HepG2 (cell line): ENCODE data around the gene TPCN2. TPM values are rescaled to one million over a fixed set of nuclear protein-coding genes. Genes with fewer than 3 reads are reported as not detected.

ENCODE experiments used
- ATAC-seq: fragments of 200-7000 bp; cut with Tn5 transposase; 3 replicates; pipeline ENCODE4 v1.9.1; 2020; ENCODE audit warnings: mild to moderate bottlenecking, moderate library complexity
- BruUV-seq: library from RNA; stranded (reverse); fragments of 400-500 nt; replicated peaks from 2 replicates; lab custom pipeline; 2021; lab: Mats Ljungman, UMichigan
- CTCF ChIA-PET: fragments of 300-600 bp; formaldehyde crosslinking; extraction: SDS; loops from one replicate; lab custom pipeline; 2021; ENCODE audit warnings: low total read pairs, inconsistent platforms, low intra/inter-chr PET ratio; lab: Yijun Ruan, JAX
- POLR2A ChIA-PET: fragments of 350-600 bp; sonication (Branson Sonifier 250); formaldehyde crosslinking; loops from one replicate; lab custom pipeline; 2020; ENCODE audit warnings: antibody characterized with exemption, inconsistent platforms; lab: Yijun Ruan, JAX
- DNase-seq: peaks from one replicate; pipeline ENCODE4 v3.0.0-alpha.2; 2015; ENCODE audit warnings: low spot score
- FAIRE-seq: peaks from 3 replicates; lab custom pipeline; 2011; peaks lifted over from hg19 to GRCh38; lab: Jason Lieb, UNC
- H2AFZ ChIP-seq: one replicate; pipeline ENCODE4 v1.6.1; 2011; ENCODE audit warnings: low read length, inconsistent platforms
- H3K27ac ChIP-seq: fragments of 300-600 bp; 3 replicates; pipeline ENCODE4 v1.8.0; 2011; ENCODE audit warnings: mixed run types, mild to moderate bottlenecking, mixed read lengths, low read length, inconsistent platforms; ENCODE audit not compliant: insufficient read depth; ENCODE audit errors: extremely low read length
- H3K27me3 ChIP-seq, 2 experiments: fragments of 200-600 bp in 1 of 2; 2 replicates in 1 of 2; 3 replicates in 1 of 2; pipeline versions ENCODE4 v1.6.0 to v1.8.0; 2011; ENCODE audit warnings: low read length in 2 of 2, mild to moderate bottlenecking in 2 of 2, moderate library complexity in 2 of 2, inconsistent platforms in 1 of 2; ENCODE audit not compliant: insufficient read depth in 2 of 2, control insufficient read depth in 1 of 2
- H3K36me3 ChIP-seq, 2 experiments: fragments of 200-600 bp in 1 of 2; replicated peaks in 1 of 2; 2 replicates in 1 of 2; 3 replicates in 1 of 2; pipeline versions ENCODE4 v1.5.1 to v1.8.0; 2011; ENCODE audit warnings: low read length in 2 of 2, inconsistent platforms in 1 of 2; ENCODE audit not compliant: insufficient read depth in 2 of 2, control insufficient read depth in 1 of 2
- H3K4me1 ChIP-seq: 2 replicates; pipeline ENCODE4 v1.5.1; 2012; ENCODE audit warnings: low read length, inconsistent platforms; ENCODE audit not compliant: insufficient read depth
- H3K4me2 ChIP-seq: 2 replicates; pipeline ENCODE4 v1.6.0; 2011; ENCODE audit warnings: low read depth, low read length, inconsistent platforms
- H3K4me3 ChIP-seq, 3 experiments: fragments of 200-600 bp in 1 of 3; sonication (generic), shearing (Covaris generic) in 1 of 3; replicated peaks in 1 of 3; 2 replicates each; pipeline ENCODE4 v1.5.1; 2011 to 2016; ENCODE audit warnings: low read length in 3 of 3, inconsistent platforms in 2 of 3, low read depth in 2 of 3, mild to moderate bottlenecking in 2 of 3, control low read depth in 1 of 3, mixed read lengths in 1 of 3; ENCODE audit not compliant: insufficient read depth in 1 of 3
- H3K79me2 ChIP-seq: one replicate; pipeline ENCODE4 v1.6.1; 2011; ENCODE audit warnings: low read length, inconsistent platforms; ENCODE audit not compliant: insufficient read depth
- H3K9ac ChIP-seq: 2 replicates; pipeline ENCODE4 v1.6.0; 2011; ENCODE audit warnings: mild to moderate bottlenecking, low read depth, low read length, inconsistent platforms; ENCODE audit not compliant: insufficient read depth
- H3K9me3 ChIP-seq: 2 replicates; pipeline ENCODE4 v1.5.1; 2012; ENCODE audit warnings: mild to moderate bottlenecking, low read length
- H4K20me1 ChIP-seq: 2 replicates; pipeline ENCODE4 v1.6.0; 2011; ENCODE audit warnings: inconsistent platforms, mild to moderate bottlenecking, low read length, moderate library complexity; ENCODE audit not compliant: insufficient read depth
- ARNT ChIP-seq: fragments of 450-650 bp; IDR thresholded peaks from 2 replicates; pipeline ENCODE4 v1.6.1; 2017
- CREB1 ChIP-seq, 2 experiments: fragments of 450-650 bp in 1 of 2; IDR thresholded peaks; 2 replicates each; pipeline ENCODE4 v1.6.1; 2016 to 2017; ENCODE audit warnings: control low read depth in 1 of 2, mild to moderate bottlenecking in 1 of 2, missing compliant biosample characterization in 1 of 2, missing genetic modification characterization in 1 of 2
- ELF3 ChIP-seq: IDR thresholded peaks from 2 replicates; pipeline ENCODE4 v1.6.1; 2016; ENCODE audit warnings: missing genetic modification reagents, missing compliant biosample characterization
- ZNF558 ChIP-seq: sonication (generic); formaldehyde crosslinking; IDR thresholded peaks from 2 replicates; pipeline ENCODE4 v1.9.0; 2022; ENCODE audit warnings: mild to moderate bottlenecking, missing genetic modification reagents, borderline replicate concordance
- whole genome bisulfite sequencing: methylation state at CpG from one replicate; pipeline ENCODE4 v1.1.6; 2017; ENCODE audit warnings: low lambda C conversion rate; 5-methylcytosine and 5-hydroxymethylcytosine counted together
- in situ Hi-C: cut with HindIII; loops from 2 replicates; pipeline ENCODE4 v1.10.0; 2017; ENCODE audit warnings: low pct_unique_long_range_greater_than_20kb; ENCODE audit not compliant: extremely low pct_ligation_motif_present
- intact Hi-C: fragments of 100-400 bp; cut with micrococcal nuclease; formaldehyde crosslinking; loops from one replicate; pipeline ENCODE4 v1.10.0; 2022; ENCODE audit not compliant: unreplicated experiment
- polyA plus RNA-seq, 8 experiments: library from polyadenylated mRNA; depleted of rRNA in 3 of 8; stranded (reverse) in 7 of 8; unstranded in 1 of 8; fragments of >200 nt; fragmentation: Illumina TruSeq in 4 of 8; extraction: Trizol in 4 of 8; gene quantifications; 2 replicates each; pipeline versions ENCODE4 v1.2.1 to v1.2.3, GENCODE V29; 2011 to 2016; ENCODE audit warnings: low read depth in 4 of 8, missing spikeins in 1 of 8, mixed read lengths in 1 of 8; ENCODE audit not compliant: insufficient read depth in 1 of 8
- total RNA-seq, 5 experiments: library from RNA; depleted of rRNA; stranded (reverse); fragments of >200 nt; fragmentation: Illumina TruSeq; extraction: Trizol; gene quantifications; 2 replicates each; pipeline ENCODE4 v1.2.3, GENCODE V29; 2016; ENCODE audit warnings: low read depth in 1 of 5
- TF ChIP-seq, protein P1 (sequence below): IDR thresholded peaks from 2 replicates; pipeline ENCODE4 v1.6.1; 2016; ENCODE audit warnings: missing genetic modification reagents, missing compliant biosample characterization

Gene TPCN2
- total and polyA plus RNA-seq, 2 of the 13 experiments (the other 11 are each of a cell fraction or from before 2014, with no cell fraction given), result 5.6 to 5.9 TPM

DNA sequence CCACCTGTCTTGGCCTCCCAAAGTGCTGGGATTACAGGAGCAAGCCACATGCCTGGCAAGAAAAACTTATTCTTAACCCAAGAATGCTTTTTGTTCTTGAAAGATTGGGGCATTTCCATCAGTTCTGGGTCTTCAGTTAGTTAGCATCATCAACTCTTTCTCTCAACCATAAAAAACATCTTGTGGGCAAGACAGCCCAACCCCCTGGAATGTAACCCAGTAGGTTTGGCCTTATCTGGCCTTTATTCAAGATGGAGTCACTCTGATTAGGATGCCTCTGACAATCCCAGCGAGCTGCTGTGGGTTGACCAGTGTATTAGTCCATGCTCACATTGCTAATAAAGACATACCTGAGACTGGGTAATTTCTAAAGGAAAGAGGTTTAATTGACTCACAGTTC lies 9.2 kb upstream of the TPCN2 start:
- no peaks in the 10 kb centered on the region for H3K36me3 ChIP-seq
- intact Hi-C loops (no loop called here), in situ Hi-C loops (no loop called here)
- DNase-seq (no peak), FAIRE-seq (no peak), ATAC-seq (no peak)
- H3K27ac ChIP-seq, result no peak overlapping the region
- 73% methylated on average over 1 of the region's 1 CpG for WGBS
- H3K4me1 ChIP-seq, result peaks cover 2% of the 10 kb centered on the region; the same call in 1 of the 2 replicates
- BruUV-seq, result no TSS peak
- ChIA-PET CTCF (no interaction called here), POLR2A (no interaction called here)
- no peak overlapping the region for H3K4me2 ChIP-seq
- no peak overlapping the region for H3K4me3 ChIP-seq
- peaks cover 1 to 8% of the 10 kb centered on the region in 2 experiments; a peak in 1 of 5 replicates for H3K27me3 ChIP-seq
- no peaks in the 10 kb centered on the region for H4K20me1 ChIP-seq
- no peak overlapping the region for H3K9ac ChIP-seq
- TF ChIP-seq, protein P1, sequence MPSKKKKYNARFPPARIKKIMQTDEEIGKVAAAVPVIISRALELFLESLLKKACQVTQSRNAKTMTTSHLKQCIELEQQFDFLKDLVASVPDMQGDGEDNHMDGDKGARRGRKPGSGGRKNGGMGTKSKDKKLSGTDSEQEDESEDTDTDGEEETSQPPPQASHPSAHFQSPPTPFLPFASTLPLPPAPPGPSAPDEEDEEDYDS (CRISPR knock-in tag), result no peak
- TF ChIP-seq ELF3 (CRISPR knock-in tag), result no peak
- TF ChIP-seq ARNT, result no peak
- no peaks in the 10 kb centered on the region for H3K79me2 ChIP-seq
- no peaks in the 10 kb centered on the region for H3K9me3 ChIP-seq
- no peak overlapping the region for H2AFZ ChIP-seq

DNA sequence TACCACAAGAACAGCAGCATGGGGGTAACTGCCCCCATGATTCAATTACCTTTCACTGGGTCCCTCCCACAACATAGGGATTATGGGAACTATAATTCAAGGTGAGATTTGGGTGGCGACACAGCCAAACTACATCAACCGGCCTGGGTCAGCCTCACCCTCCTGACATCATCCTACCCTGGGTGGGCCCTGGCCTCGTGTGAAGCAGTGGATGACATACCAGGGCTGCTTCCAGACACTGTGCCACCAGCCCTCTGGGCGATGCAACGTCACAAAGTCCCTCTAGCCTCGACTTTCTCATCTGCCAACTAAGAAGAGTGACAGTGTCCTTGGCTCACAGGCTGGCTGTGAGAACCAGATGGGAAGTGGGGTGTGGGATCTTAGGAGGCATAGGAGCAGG lies 8.7 kb upstream of the TPCN2 start:
- BruUV-seq, result no TSS peak
- Histone ChIP-seq H3K4me2 (no peak overlapping the region), H3K27ac (no peak overlapping the region), H3K79me2 (no peaks in the 10 kb centered on the region), H4K20me1 (no peaks in the 10 kb centered on the region), H3K4me1 (peaks cover 7% of the 10 kb centered on the region; the same call in 1 of the 2 replicates), H3K9me3 (no peaks in the 10 kb centered on the region), H3K9ac (no peak overlapping the region), H3K4me3 (no peak overlapping the region), H3K36me3 (no peaks in the 10 kb centered on the region), H3K27me3 (peaks cover 1 to 7% of the 10 kb centered on the region in 2 experiments; a peak in 1 of 5 replicates), H2AFZ (no peak overlapping the region)
- intact Hi-C loops (no loop called here), in situ Hi-C loops (no loop called here)
- TF ChIP-seq ZNF558 (CRISPR knock-in tag), result no peak
- 0 out of 2 replicates have a peak, but pooled peaks have one; percentile 4 for TF ChIP-seq CREB1 (IDR thresholded peaks at IDR 0.05)
- TF ChIP-seq CREB1 (CRISPR knock-in tag; IDR thresholded peaks at IDR 0.05), result no peak
- no peak for ATAC-seq
- ChIA-PET POLR2A (no interaction called here), CTCF (no interaction called here)
- 22% methylated on average over 4 of the region's 6 CpGs for WGBS
- no peak for FAIRE-seq
- DNase-seq, result no peak
